Gastrocnemius medialis (tissue), 4 donors: Measurements from ENCODE around the gene BCKDK.

Source experiments
- POLR2A ChIP-seq, 2 donors: fragments of 450-650 bp; IDR thresholded peaks; one replicate each; pipeline ENCODE4 v1.6.1; 2017; ENCODE audit warnings: antibody characterized with exemption in 2 of 2, mild to moderate bottlenecking in 2 of 2, moderate library complexity in 2 of 2
- TF ChIP-seq, protein P1 (sequence below), 5 experiments: fragments of 450-650 bp in 3 of 5; fragments of 200-600 bp in 2 of 5; sonication (generic) in 2 of 5; IDR thresholded peaks in 4 of 5; conservative IDR thresholded peaks in 1 of 5; 1 replicate in 4 of 5; 2 replicates in 1 of 5; pipeline ENCODE4 v1.5.1; 2016 to 2019; ENCODE audit warnings: antibody characterized with exemption in 5 of 5, mild to moderate bottlenecking in 3 of 5, moderate library complexity in 3 of 5

- TF ChIP-seq, protein P1, sequence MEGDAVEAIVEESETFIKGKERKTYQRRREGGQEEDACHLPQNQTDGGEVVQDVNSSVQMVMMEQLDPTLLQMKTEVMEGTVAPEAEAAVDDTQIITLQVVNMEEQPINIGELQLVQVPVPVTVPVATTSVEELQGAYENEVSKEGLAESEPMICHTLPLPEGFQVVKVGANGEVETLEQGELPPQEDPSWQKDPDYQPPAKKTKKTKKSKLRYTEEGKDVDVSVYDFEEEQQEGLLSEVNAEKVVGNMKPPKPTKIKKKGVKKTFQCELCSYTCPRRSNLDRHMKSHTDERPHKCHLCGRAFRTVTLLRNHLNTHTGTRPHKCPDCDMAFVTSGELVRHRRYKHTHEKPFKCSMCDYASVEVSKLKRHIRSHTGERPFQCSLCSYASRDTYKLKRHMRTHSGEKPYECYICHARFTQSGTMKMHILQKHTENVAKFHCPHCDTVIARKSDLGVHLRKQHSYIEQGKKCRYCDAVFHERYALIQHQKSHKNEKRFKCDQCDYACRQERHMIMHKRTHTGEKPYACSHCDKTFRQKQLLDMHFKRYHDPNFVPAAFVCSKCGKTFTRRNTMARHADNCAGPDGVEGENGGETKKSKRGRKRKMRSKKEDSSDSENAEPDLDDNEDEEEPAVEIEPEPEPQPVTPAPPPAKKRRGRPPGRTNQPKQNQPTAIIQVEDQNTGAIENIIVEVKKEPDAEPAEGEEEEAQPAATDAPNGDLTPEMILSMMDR (IDR thresholded peaks at IDR 0.05 in 4 of 5, conservative IDR thresholded peaks at IDR 0.05 in 1 of 5): no peak
- TF ChIP-seq POLR2A (IDR thresholded peaks at IDR 0.05): no peak
These were observed 23.2 kb downstream of the BCKDK start for GRCh38 chr16:31131416-31131815.
